Sigmoid colon (tissue), 4 donors: ENCODE results near the gene UBE2L6.

Experiments
- EP300 ChIP-seq, 4 donors: sonication (generic); formaldehyde crosslinking; IDR thresholded peaks; one replicate each; pipeline ENCODE4 v1.6.1; 2017; ENCODE audit warnings: antibody characterized with exemption in 4 of 4
- POLR2A ChIP-seq, 2 donors: fragments of 450-650 bp; IDR thresholded peaks; one replicate each; pipeline ENCODE4 v1.6.1; 2016; ENCODE audit warnings: antibody characterized with exemption in 2 of 2, mild to moderate bottlenecking in 2 of 2, moderate library complexity in 2 of 2
- POLR2AphosphoS5 ChIP-seq, 4 donors: sonication (generic); formaldehyde crosslinking; IDR thresholded peaks; one replicate each; pipeline ENCODE4 v1.6.1; 2017; ENCODE audit warnings: antibody characterized with exemption in 4 of 4
- TF ChIP-seq, protein P1 (sequence below), 4 experiments: fragments of 450-650 bp in 3 of 4; fragments of 200-600 bp in 1 of 4; IDR thresholded peaks; one replicate each; pipeline ENCODE4 v1.5.1; 2016 to 2019; ENCODE audit warnings: antibody characterized with exemption in 4 of 4, mild to moderate bottlenecking in 3 of 4, moderate library complexity in 2 of 4

GRCh38 chr11:57513452-57513795 is 54.0 kb downstream of the UBE2L6 start:
- TF ChIP-seq POLR2A (IDR thresholded peaks at IDR 0.05) (no peak), POLR2AphosphoS5 (IDR thresholded peaks at IDR 0.05) (no peak), EP300 (IDR thresholded peaks at IDR 0.05) (no peak)
- TF ChIP-seq, protein P1, sequence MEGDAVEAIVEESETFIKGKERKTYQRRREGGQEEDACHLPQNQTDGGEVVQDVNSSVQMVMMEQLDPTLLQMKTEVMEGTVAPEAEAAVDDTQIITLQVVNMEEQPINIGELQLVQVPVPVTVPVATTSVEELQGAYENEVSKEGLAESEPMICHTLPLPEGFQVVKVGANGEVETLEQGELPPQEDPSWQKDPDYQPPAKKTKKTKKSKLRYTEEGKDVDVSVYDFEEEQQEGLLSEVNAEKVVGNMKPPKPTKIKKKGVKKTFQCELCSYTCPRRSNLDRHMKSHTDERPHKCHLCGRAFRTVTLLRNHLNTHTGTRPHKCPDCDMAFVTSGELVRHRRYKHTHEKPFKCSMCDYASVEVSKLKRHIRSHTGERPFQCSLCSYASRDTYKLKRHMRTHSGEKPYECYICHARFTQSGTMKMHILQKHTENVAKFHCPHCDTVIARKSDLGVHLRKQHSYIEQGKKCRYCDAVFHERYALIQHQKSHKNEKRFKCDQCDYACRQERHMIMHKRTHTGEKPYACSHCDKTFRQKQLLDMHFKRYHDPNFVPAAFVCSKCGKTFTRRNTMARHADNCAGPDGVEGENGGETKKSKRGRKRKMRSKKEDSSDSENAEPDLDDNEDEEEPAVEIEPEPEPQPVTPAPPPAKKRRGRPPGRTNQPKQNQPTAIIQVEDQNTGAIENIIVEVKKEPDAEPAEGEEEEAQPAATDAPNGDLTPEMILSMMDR (IDR thresholded peaks at IDR 0.05), result no peak
